Common myeloid progenitor, CD34-positive (primary cell): Measurements from ENCODE around the gene TMEM132A.

Experiments used
- CTCF ChIA-PET: fragments of 350-600 bp; sonication (Branson Sonifier 250); formaldehyde crosslinking; loops from one replicate; lab custom pipeline; 2021; ENCODE audit warnings: antibody characterized with exemption; lab: Charles Lee
- POLR2A ChIA-PET: fragments of 350-600 bp; sonication (Branson Sonifier 250); formaldehyde crosslinking; loops from one replicate; lab custom pipeline; 2021; ENCODE audit warnings: antibody characterized with exemption; lab: Charles Lee
- DNase-seq, 3 donors: peaks; one replicate each; pipeline versions ENCODE4 v3.0.0 to v3.0.0-alpha.2; 2013
- H3K27ac ChIP-seq, 2 experiments: 1 replicate in 1 of 2; 2 replicates in 1 of 2; pipeline ENCODE4 v1.7.0; 2013; ENCODE audit warnings: inconsistent platforms in 2 of 2, low read length in 2 of 2, mild to moderate bottlenecking in 2 of 2, low read depth in 1 of 2, moderate library complexity in 1 of 2; ENCODE audit not compliant: severe bottlenecking in 2 of 2, insufficient read depth in 1 of 2, poor library complexity in 1 of 2
- H3K27me3 ChIP-seq, 5 experiments: replicated peaks in 2 of 5; 1 replicate in 3 of 5; 2 replicates in 2 of 5; pipeline versions ENCODE4 v1.6.1 to v1.7.0; 2013; ENCODE audit warnings: low read length in 4 of 5, mild to moderate bottlenecking in 2 of 5, moderate library complexity in 2 of 5, inconsistent platforms in 1 of 5; ENCODE audit not compliant: insufficient read depth in 5 of 5, control insufficient read depth in 4 of 5
- H3K36me3 ChIP-seq, 4 experiments: 1 replicate in 2 of 4; 2 replicates in 2 of 4; pipeline versions ENCODE4 v1.6.1 to v1.7.0; 2013; ENCODE audit warnings: low read length in 3 of 4, control low read depth in 1 of 4, mild to moderate bottlenecking in 1 of 4; ENCODE audit not compliant: control insufficient read depth in 4 of 4, insufficient read depth in 4 of 4
- H3K4me1 ChIP-seq, 4 experiments: 1 replicate in 3 of 4; 2 replicates in 1 of 4; pipeline versions ENCODE4 v1.6.1 to v1.7.1; 2013; ENCODE audit warnings: low read length in 3 of 4, mild to moderate bottlenecking in 3 of 4, control low read depth in 1 of 4, inconsistent platforms in 1 of 4, moderate library complexity in 1 of 4; ENCODE audit not compliant: control insufficient read depth in 4 of 4, insufficient read depth in 4 of 4; ENCODE audit errors: control extremely low read depth in 1 of 4
- H3K4me3 ChIP-seq, 7 experiments: 1 replicate in 4 of 7; 2 replicates in 3 of 7; pipeline versions ENCODE4 v1.5.1 to v1.7.0; 2013; ENCODE audit warnings: mild to moderate bottlenecking in 7 of 7, low read length in 6 of 7, moderate library complexity in 6 of 7, inconsistent platforms in 2 of 7, low read depth in 2 of 7, control low read depth in 1 of 7; ENCODE audit not compliant: insufficient read depth in 4 of 7, control insufficient read depth in 1 of 7; ENCODE audit errors: extremely low read depth in 1 of 7
- H3K9me3 ChIP-seq, 5 experiments: 1 replicate in 4 of 5; 2 replicates in 1 of 5; pipeline versions ENCODE4 v1.6.1 to v1.7.1; 2013; ENCODE audit warnings: low read length in 4 of 5, mild to moderate bottlenecking in 2 of 5, inconsistent platforms in 1 of 5, low read depth in 1 of 5, moderate library complexity in 1 of 5; ENCODE audit not compliant: control insufficient read depth in 4 of 5, insufficient read depth in 2 of 5; ENCODE audit errors: control extremely low read depth in 1 of 5
- WGBS: methylation state at CpG from one replicate; pipeline ENCODE4 v1.1.5; 2013; ENCODE audit not compliant: insufficient coverage; 5-methylcytosine and 5-hydroxymethylcytosine counted together

The TMEM132A gene

GRCh38 chr11:60941371-60942119 lies 17.3 kb downstream of the TMEM132A start:
- DNase-seq = no peak
- Histone ChIP-seq H3K4me3 (no peak overlapping the region), H3K9me3 (peaks cover 0 to 2% (median 0%) of the 10 kb centered on the region in 5 experiments), H3K27me3 (peaks cover 0 to 10% (median 5%) of the 10 kb centered on the region in 5 experiments), H3K27ac (no peak overlapping the region), H3K36me3 (no peaks in the 10 kb centered on the region), H3K4me1 (peaks cover 0 to 3% (median 0%) of the 10 kb centered on the region in 4 experiments)
- WGBS = 94% methylated on average over 4 of the region's 6 CpGs
- ChIA-PET CTCF (interaction anchor here (1.2 to 2.1 kb wide), 5 partner anchors 8 to 111 kb away, joined by 3 to 6 read pairs (median 5); no protein-coding TSS in a partner anchor), POLR2A (no interaction called here)

- CTCF ChIA-PET = interaction anchor here (1.0 to 1.6 kb wide), 5 partner anchors 12 to 111 kb away, joined by 3 to 6 read pairs (median 4); no protein-coding TSS in a partner anchor
- H3K36me3 ChIP-seq = no peaks in the 10 kb centered on the region
Observed at GRCh38 chr11:60942219-60942618, 18.0 kb downstream of the TMEM132A start.

GRCh38 chr11:60942970-60943565 lies 18.8 kb downstream of the TMEM132A start:
- ChIA-PET CTCF (interaction anchor here (1.0 to 1.3 kb wide), 3 partner anchors 15 to 35 kb away, joined by 3 to 6 read pairs (median 4); no protein-coding TSS in a partner anchor), POLR2A (interaction anchor here (0.7 kb wide), 1 partner anchor 130 kb away, joined by 3 read pairs; no protein-coding TSS in a partner anchor)
- WGBS = 96% methylated on average over 7 of the region's 9 CpGs
- H3K36me3 ChIP-seq = no peaks in the 10 kb centered on the region
- peaks cover 0 to 3% (median 0%) of the 10 kb centered on the region in 4 experiments for H3K4me1 ChIP-seq
- peaks cover 0 to 15% (median 7%) of the 10 kb centered on the region in 5 experiments for H3K27me3 ChIP-seq
- H3K27ac ChIP-seq = no peak overlapping the region
- H3K4me3 ChIP-seq = no peak overlapping the region
- H3K9me3 ChIP-seq = peaks cover 0 to 2% (median 0%) of the 10 kb centered on the region in 5 experiments
- no peak for DNase-seq

More at GRCh38 chr11:60942219-60942618, 18.0 kb downstream of the TMEM132A start:
- Histone ChIP-seq H3K4me1 (peaks cover 0 to 3% (median 0%) of the 10 kb centered on the region in 4 experiments), H3K4me3 (no peak overlapping the region), H3K27ac (no peak overlapping the region), H3K27me3 (peaks cover 0 to 15% (median 5%) of the 10 kb centered on the region in 5 experiments), H3K9me3 (peaks cover 0 to 2% (median 0%) of the 10 kb centered on the region in 5 experiments)
- 95% methylated on average over 3 of the region's 4 CpGs for WGBS
- no peak for DNase-seq
- POLR2A ChIA-PET = no interaction called here

GRCh38 chr11:60944490-60945294 lies 20.4 kb downstream of the TMEM132A start:
- CTCF ChIA-PET = interaction anchor here (1.0 to 1.5 kb wide), 4 partner anchors 9 to 28 kb away, joined by 3 to 4 read pairs (median 3); no protein-coding TSS in a partner anchor
- peak in 2 of 3 donors; percentile 67 to 76 for DNase-seq
- H3K4me1 ChIP-seq = peaks cover 0 to 3% (median 0%) of the 10 kb centered on the region in 4 experiments
- peaks cover 0 to 2% (median 0%) of the 10 kb centered on the region in 5 experiments for H3K9me3 ChIP-seq
- peaks cover 0 to 27% (median 10%) of the 10 kb centered on the region in 5 experiments for H3K27me3 ChIP-seq
- H3K4me3 ChIP-seq = no peak overlapping the region
- POLR2A ChIA-PET = no interaction called here
- 72% methylated on average over 7 of the region's 11 CpGs for whole genome bisulfite sequencing
- H3K36me3 ChIP-seq = no peaks in the 10 kb centered on the region
- no peak overlapping the region for H3K27ac ChIP-seq

- ChIA-PET CTCF (interaction anchor here (1.0 to 1.5 kb wide), 4 partner anchors 9 to 27 kb away, joined by 3 to 4 read pairs (median 3); no protein-coding TSS in a partner anchor), POLR2A (no interaction called here)
- Histone ChIP-seq H3K27ac (no peak overlapping the region), H3K4me1 (peaks cover 0 to 3% (median 0%) of the 10 kb centered on the region in 4 experiments), H3K27me3 (peaks cover 0 to 33% (median 15%) of the 10 kb centered on the region in 5 experiments), H3K9me3 (peaks cover 0 to 2% (median 0%) of the 10 kb centered on the region in 5 experiments), H3K4me3 (no peak overlapping the region), H3K36me3 (no peaks in the 10 kb centered on the region)
- 90% methylated on average over 2 of the region's 5 CpGs for WGBS
- peak in 1 of 3 donors; percentile 17 for DNase-seq
Observed at GRCh38 chr11:60945295-60945667, 21.0 kb downstream of the TMEM132A start.

- WGBS = 97% methylated on average over 5 of the region's 15 CpGs
- POLR2A ChIA-PET = interaction anchor here (0.6 kb wide), 1 partner anchor 24 kb away, joined by 3 read pairs; no protein-coding TSS in a partner anchor
- no peak for DNase-seq
Observed at GRCh38 chr11:60946601-60947264, 22.5 kb downstream of the TMEM132A start.

More at GRCh38 chr11:60946601-60947264, 22.5 kb downstream of the TMEM132A start:
- H3K4me3 ChIP-seq = no peak overlapping the region
- peaks cover 0 to 47% (median 20%) of the 10 kb centered on the region in 5 experiments for H3K27me3 ChIP-seq
- no peaks in the 10 kb centered on the region for H3K9me3 ChIP-seq
- no peak overlapping the region for H3K27ac ChIP-seq
- CTCF ChIA-PET = no interaction called here
- H3K36me3 ChIP-seq = no peaks in the 10 kb centered on the region
- peaks cover 0 to 12% (median 11%) of the 10 kb centered on the region in 4 experiments for H3K4me1 ChIP-seq
